Esophagus mucosa (tissue), 1 donor: ENCODE measurements around the gene PRAMEF7. TPM values are rescaled to one million over a fixed set of nuclear protein-coding genes. Genes with fewer than 3 reads are reported as not detected.
A peak's percentile ranks its signal among the peaks of the same experiment; 100 is the strongest.
"Not testable (repeated sequence)": the region's sequence is repeated elsewhere in the genome, so short reads cannot be mapped to it uniquely, and the experiment has no call there.

Experiments
- ATAC-seq: fragments of 200-7000 bp; cut with Tn5 transposase; one replicate; pipeline ENCODE4 v1.9.1; 2020
- total RNA-seq: library from RNA; stranded (reverse); gene quantifications from one replicate; pipeline ENCODE4 v1.2.4, GENCODE V29; 2023
- donor health status: DM: yes; HTN: yes; CAD: no.

Gene PRAMEF7
- not detected for total RNA-seq

- ATAC-seq = not testable (repeated sequence)
These were observed at the start of gene PRAMEF7 for GRCh38 chr1:12916310-12916709. Gene PRAMEF7 (plus strand): TSS chr1:12916610. CDS start chr1:12917693, 1,083 bp downstream.

- ATAC-seq = not testable (repeated sequence)
These were observed 38.0 kb upstream of the PRAMEF7 start for GRCh38 chr1:12878453-12878852.

GRCh38 chr1:12886101-12886500 lies 30.3 kb upstream of the PRAMEF7 start, which contains the start of gene PRAMEF4:
Gene PRAMEF4 (minus strand): TSS chr1:12886201. CDS start chr1:12883394, 2,807 bp downstream.
- not testable (repeated sequence) for ATAC-seq

GRCh38 chr1:12898170-12898569 lies 18.2 kb upstream of the PRAMEF7 start, which contains the start of gene PRAMEF10:
Gene PRAMEF10 (minus strand): TSS chr1:12898270. CDS start chr1:12895847, 2,423 bp downstream.
- ATAC-seq = not testable (repeated sequence)

- ATAC-seq = not testable (repeated sequence)
These were observed 17.2 kb upstream of the PRAMEF7 start for GRCh38 chr1:12899186-12899585.

GRCh38 chr1:12903793-12904572 lies 12.4 kb upstream of the PRAMEF7 start:
- ATAC-seq = peak; percentile 93

GRCh38 chr1:12921749-12922148 lies 5.3 kb downstream of the PRAMEF7 start:
- ATAC-seq = peak; percentile 45

GRCh38 chr1:12924368-12924767 lies 8.0 kb downstream of the PRAMEF7 start:
- not testable (repeated sequence) for ATAC-seq

GRCh38 chr1:12947480-12947879 lies 31.1 kb downstream of the PRAMEF7 start, which contains the start of gene PRAMEF6:
Gene PRAMEF6 (minus strand): TSS chr1:12947580. CDS start chr1:12942518, 5,062 bp downstream.
- ATAC-seq = not testable (repeated sequence)

Other genes starting within 250 kb of the PRAMEF7 start
- not detected for gene AADACL3, start 200.5 kb upstream of the PRAMEF7 start, total RNA-seq
- not detected for gene CFAP107, start 170.4 kb upstream of the PRAMEF7 start, total RNA-seq
- gene PRAMEF12, start 142.9 kb upstream of the PRAMEF7 start, total RNA-seq = not detected
- not detected for gene PRAMEF1, start 125.2 kb upstream of the PRAMEF7 start, total RNA-seq
- gene PRAMEF11, start 85.2 kb upstream of the PRAMEF7 start, total RNA-seq = not detected
- not detected for gene HNRNPCL1, start 67.9 kb upstream of the PRAMEF7 start, total RNA-seq
- gene PRAMEF2, start 59.5 kb upstream of the PRAMEF7 start, total RNA-seq = not detected
- not detected for gene PRAMEF4, start 30.4 kb upstream of the PRAMEF7 start, total RNA-seq
- gene PRAMEF10, start 18.3 kb upstream of the PRAMEF7 start, total RNA-seq = not detected
- not detected for gene PRAMEF6, start 31.0 kb downstream of the PRAMEF7 start, total RNA-seq
- gene PRAMEF27, start 140.0 kb downstream of the PRAMEF7 start, total RNA-seq = not detected
- gene HNRNPCL3, start 144.2 kb downstream of the PRAMEF7 start, total RNA-seq = not detected
- gene PRAMEF25, start 154.2 kb downstream of the PRAMEF7 start, total RNA-seq = not detected
- gene HNRNPCL2, start 200.2 kb downstream of the PRAMEF7 start, total RNA-seq = not detected
- not detected for gene PRAMEF26, start 239.4 kb downstream of the PRAMEF7 start, total RNA-seq
- gene HNRNPCL4, start 249.0 kb downstream of the PRAMEF7 start, total RNA-seq = not detected